WTC11 (cell line): ENCODE data around the gene MTPN. TPM values are rescaled to one million over a fixed set of nuclear protein-coding genes. Genes with fewer than 3 reads are reported as not detected.

Source experiments
- ATAC-seq: fragments of 200-7000 bp; cut with Tn5 transposase; 2 replicates; pipeline ENCODE4 v1.10.0; 2021; ENCODE audit warnings: mild to moderate bottlenecking, moderate library complexity
- CTCF ChIA-PET: fragments of 300-600 bp; sonication (Branson Sonifier 250); formaldehyde crosslinking; loops from one replicate; lab custom pipeline; 2021; ENCODE audit warnings: antibody characterized with exemption; lab: Charles Lee
- POLR2A ChIA-PET: fragments of 350-600 bp; sonication (Branson Sonifier 250); formaldehyde crosslinking; loops from one replicate; lab custom pipeline; 2021; ENCODE audit warnings: antibody characterized with exemption; lab: Charles Lee
- DNase-seq: peaks from one replicate; pipeline ENCODE4 v3.0.0; 2021; ENCODE audit warnings: low spot score
- H3K27ac Mint-ChIP-seq: 2 replicates; pipeline ENCODE4 v1.8.0; 2021; ENCODE audit warnings: mixed read lengths
- H3K27me3 Mint-ChIP-seq: 2 replicates; pipeline ENCODE4 v1.8.0; 2021; ENCODE audit warnings: low read depth, mild to moderate bottlenecking, moderate library complexity, mixed read lengths
- H3K36me3 Mint-ChIP-seq: 2 replicates; pipeline ENCODE4 v1.8.0; 2021; ENCODE audit warnings: mixed read lengths
- H3K4me1 Mint-ChIP-seq: 2 replicates; pipeline ENCODE4 v1.8.0; 2022; ENCODE audit warnings: mixed read lengths
- H3K4me3 Mint-ChIP-seq: 2 replicates; pipeline ENCODE4 v1.8.0; 2021; ENCODE audit warnings: mild to moderate bottlenecking, moderate library complexity, mixed read lengths
- H3K9me3 Mint-ChIP-seq: 2 replicates; pipeline ENCODE4 v1.8.0; 2021; ENCODE audit warnings: mixed read lengths
- ATF1 ChIP-seq: sonication (generic); formaldehyde crosslinking; IDR thresholded peaks from 2 replicates; pipeline ENCODE4 v1.8.1; 2023; ENCODE audit warnings: mild to moderate bottlenecking, moderate library complexity, missing genetic modification reagents
- CBFB ChIP-seq: sonication (generic); formaldehyde crosslinking; IDR thresholded peaks from 2 replicates; pipeline ENCODE4 v1.8.1; 2022; ENCODE audit warnings: mild to moderate bottlenecking, low read depth, missing genetic modification reagents
- CREB1 ChIP-seq: sonication (generic); formaldehyde crosslinking; IDR thresholded peaks from 2 replicates; pipeline ENCODE4 v1.8.0; 2023; ENCODE audit warnings: mild to moderate bottlenecking, missing genetic modification reagents
- ELF4 ChIP-seq: sonication (generic); formaldehyde crosslinking; IDR thresholded peaks from 2 replicates; pipeline ENCODE4 v1.8.1; 2022; ENCODE audit warnings: low read depth, mild to moderate bottlenecking, moderate library complexity, missing genetic modification reagents
- MYBL2 ChIP-seq: sonication (generic); formaldehyde crosslinking; IDR thresholded peaks from 2 replicates; pipeline ENCODE4 v1.8.1; 2023; ENCODE audit warnings: mild to moderate bottlenecking, moderate library complexity, missing genetic modification reagents
- NFE2L1 ChIP-seq: sonication (generic); formaldehyde crosslinking; IDR thresholded peaks from 2 replicates; pipeline ENCODE4 v1.8.1; 2023; ENCODE audit warnings: missing genetic modification reagents
- NR3C1 ChIP-seq: sonication (generic); formaldehyde crosslinking; conservative IDR thresholded peaks from 2 replicates; pipeline ENCODE4 v1.8.1; 2023; ENCODE audit warnings: low read depth, mild to moderate bottlenecking, missing genetic modification reagents
- OVOL2 ChIP-seq: fragments of 250-450 bp; sonication (Bioruptor Pico); IDR thresholded peaks from 2 replicates; pipeline ENCODE4 v1.9.0; 2021; ENCODE audit warnings: mild to moderate bottlenecking, borderline replicate concordance
- RELA ChIP-seq: sonication (generic); formaldehyde crosslinking; IDR thresholded peaks from 2 replicates; pipeline ENCODE4 v1.8.1; 2022; ENCODE audit warnings: missing genetic modification reagents, mild to moderate bottlenecking, borderline replicate concordance
- ZNF121 ChIP-seq: sonication (generic); formaldehyde crosslinking; IDR thresholded peaks from 2 replicates; pipeline ENCODE4 v1.8.0; 2023; ENCODE audit warnings: missing genetic modification reagents
- ZNF281 ChIP-seq: sonication (generic); formaldehyde crosslinking; IDR thresholded peaks from 2 replicates; pipeline ENCODE4 v1.8.0; 2023; ENCODE audit warnings: mild to moderate bottlenecking, missing genetic modification reagents
- ZNF532 ChIP-seq: fragments of 250-450 bp; sonication (Bioruptor Pico); IDR thresholded peaks from 2 replicates; pipeline ENCODE4 v1.9.0; 2021; ENCODE audit warnings: mild to moderate bottlenecking, borderline replicate concordance
- total RNA-seq: library from RNA; stranded (reverse); gene quantifications from 3 replicates; pipeline ENCODE4 v1.2.3, GENCODE V29; 2021
- TF ChIP-seq, protein P1 (sequence below): sonication (generic); formaldehyde crosslinking; IDR thresholded peaks from 2 replicates; pipeline ENCODE4 v1.8.1; 2022; ENCODE audit warnings: low read depth, mild to moderate bottlenecking, moderate library complexity, missing genetic modification reagents, borderline replicate concordance
- TF ChIP-seq, protein P2 (sequence below): fragments of 250-450 bp; sonication (Bioruptor Pico); IDR thresholded peaks from 2 replicates; pipeline ENCODE4 v1.8.0; 2021; ENCODE audit warnings: mild to moderate bottlenecking
- TF ChIP-seq, protein P3 (sequence below): sonication (generic); formaldehyde crosslinking; IDR thresholded peaks from 2 replicates; pipeline ENCODE4 v1.8.1; 2023; ENCODE audit warnings: mild to moderate bottlenecking, missing genetic modification reagents, moderate library complexity
- TF ChIP-seq, protein P4 (sequence below): sonication (generic); formaldehyde crosslinking; IDR thresholded peaks from 2 replicates; pipeline ENCODE4 v1.8.0; 2022; ENCODE audit warnings: mild to moderate bottlenecking, missing genetic modification reagents

MTPN gene
- total RNA-seq, 1 experiment from 2014 or later: 92.5 TPM

DNA sequence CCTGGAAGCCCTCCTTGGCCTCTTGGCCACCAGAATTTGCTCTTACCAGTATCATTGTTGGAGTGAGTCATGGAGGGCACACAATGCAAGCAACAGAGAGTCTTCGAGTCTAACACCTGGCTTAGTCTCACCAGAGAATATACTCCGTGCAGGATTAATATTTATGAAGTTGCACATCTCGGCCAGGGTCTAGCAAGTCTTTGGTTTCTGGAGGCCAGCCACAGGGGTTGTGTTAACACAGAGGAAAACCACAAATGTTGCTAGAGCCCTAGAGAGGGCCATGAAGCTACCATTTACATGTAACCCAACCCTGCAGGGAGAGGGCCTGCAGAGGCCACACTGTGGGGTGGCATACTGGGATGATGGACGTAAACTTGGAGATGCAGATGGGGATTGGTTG is 71.8 kb downstream of the MTPN start:
- TF ChIP-seq, protein P1, sequence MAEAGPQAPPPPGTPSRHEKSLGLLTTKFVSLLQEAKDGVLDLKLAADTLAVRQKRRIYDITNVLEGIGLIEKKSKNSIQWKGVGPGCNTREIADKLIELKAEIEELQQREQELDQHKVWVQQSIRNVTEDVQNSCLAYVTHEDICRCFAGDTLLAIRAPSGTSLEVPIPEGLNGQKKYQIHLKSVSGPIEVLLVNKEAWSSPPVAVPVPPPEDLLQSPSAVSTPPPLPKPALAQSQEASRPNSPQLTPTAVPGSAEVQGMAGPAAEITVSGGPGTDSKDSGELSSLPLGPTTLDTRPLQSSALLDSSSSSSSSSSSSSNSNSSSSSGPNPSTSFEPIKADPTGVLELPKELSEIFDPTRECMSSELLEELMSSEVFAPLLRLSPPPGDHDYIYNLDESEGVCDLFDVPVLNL (CRISPR knock-in tag): no peak
- no peak for TF ChIP-seq RELA
- no peak for TF ChIP-seq NR3C1 (CRISPR knock-in tag)
- no peak for TF ChIP-seq ZNF121 (CRISPR knock-in tag)
- TF ChIP-seq ZNF532 (CRISPR knock-in tag): no peak
- no peak for TF ChIP-seq MYBL2 (CRISPR knock-in tag)
- TF ChIP-seq ELF4 (CRISPR knock-in tag): no peak
- TF ChIP-seq, protein P2, sequence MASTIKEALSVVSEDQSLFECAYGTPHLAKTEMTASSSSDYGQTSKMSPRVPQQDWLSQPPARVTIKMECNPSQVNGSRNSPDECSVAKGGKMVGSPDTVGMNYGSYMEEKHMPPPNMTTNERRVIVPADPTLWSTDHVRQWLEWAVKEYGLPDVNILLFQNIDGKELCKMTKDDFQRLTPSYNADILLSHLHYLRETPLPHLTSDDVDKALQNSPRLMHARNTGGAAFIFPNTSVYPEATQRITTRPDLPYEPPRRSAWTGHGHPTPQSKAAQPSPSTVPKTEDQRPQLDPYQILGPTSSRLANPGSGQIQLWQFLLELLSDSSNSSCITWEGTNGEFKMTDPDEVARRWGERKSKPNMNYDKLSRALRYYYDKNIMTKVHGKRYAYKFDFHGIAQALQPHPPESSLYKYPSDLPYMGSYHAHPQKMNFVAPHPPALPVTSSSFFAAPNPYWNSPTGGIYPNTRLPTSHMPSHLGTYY (CRISPR knock-in tag): no peak
- TF ChIP-seq OVOL2 (CRISPR knock-in tag): no peak
- no peak for TF ChIP-seq ZNF281
- no peak for TF ChIP-seq CBFB (CRISPR knock-in tag)
- TF ChIP-seq ATF1 (CRISPR knock-in tag): no peak
- no peak for TF ChIP-seq CREB1 (CRISPR knock-in tag)
- TF ChIP-seq NFE2L1 (CRISPR knock-in tag): no peak
- TF ChIP-seq, protein P3, sequence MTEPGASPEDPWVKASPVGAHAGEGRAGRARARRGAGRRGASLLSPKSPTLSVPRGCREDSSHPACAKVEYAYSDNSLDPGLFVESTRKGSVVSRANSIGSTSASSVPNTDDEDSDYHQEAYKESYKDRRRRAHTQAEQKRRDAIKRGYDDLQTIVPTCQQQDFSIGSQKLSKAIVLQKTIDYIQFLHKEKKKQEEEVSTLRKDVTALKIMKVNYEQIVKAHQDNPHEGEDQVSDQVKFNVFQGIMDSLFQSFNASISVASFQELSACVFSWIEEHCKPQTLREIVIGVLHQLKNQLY (CRISPR knock-in tag): no peak
- TF ChIP-seq, protein P4, sequence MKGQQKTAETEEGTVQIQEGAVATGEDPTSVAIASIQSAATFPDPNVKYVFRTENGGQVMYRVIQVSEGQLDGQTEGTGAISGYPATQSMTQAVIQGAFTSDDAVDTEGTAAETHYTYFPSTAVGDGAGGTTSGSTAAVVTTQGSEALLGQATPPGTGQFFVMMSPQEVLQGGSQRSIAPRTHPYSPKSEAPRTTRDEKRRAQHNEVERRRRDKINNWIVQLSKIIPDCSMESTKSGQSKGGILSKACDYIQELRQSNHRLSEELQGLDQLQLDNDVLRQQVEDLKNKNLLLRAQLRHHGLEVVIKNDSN (CRISPR knock-in tag): no peak

More for the DNA sequence above, 71.8 kb downstream of the MTPN start:
- peaks cover 7% of the 10 kb centered on the region; the same call in 1 of the 2 replicates for H3K4me1 Mint-ChIP-seq
- no peak overlapping the region for H3K4me3 Mint-ChIP-seq
- CTCF ChIA-PET: no interaction called here
- DNase-seq (no peak), ATAC-seq (no peak)
- H3K27ac Mint-ChIP-seq: no peak overlapping the region
- POLR2A ChIA-PET: no interaction called here
- H3K36me3 Mint-ChIP-seq: no peaks in the 10 kb centered on the region
- no peaks in the 10 kb centered on the region for H3K27me3 Mint-ChIP-seq
- peaks cover 6% of the 10 kb centered on the region; the same call in 1 of the 2 replicates for H3K9me3 Mint-ChIP-seq
